HG03342 (cell line): ENCODE measurements around the gene UBE3D.

Experiments
- ATAC-seq: cut with Tn5 transposase; IDR thresholded peaks from one replicate; pipeline ENCODE4 v1.9.1; 2021; ENCODE audit warnings: mild to moderate bottlenecking, moderate library complexity; ENCODE audit not compliant: unreplicated experiment

UBE3D gene

GRCh38 chr6:83065511-83066192 is at the start of gene UBE3D:
UBE3D (minus strand) TSS chr6:83065841; CDS start chr6:83065718, 123 bp downstream.
- ATAC-seq: peak; percentile 65

GRCh38 chr6:83114164-83114563 is 48.5 kb upstream of the UBE3D start:
- no peak for ATAC-seq

GRCh38 chr6:83113258-83113657 is 47.6 kb upstream of the UBE3D start:
- no peak for ATAC-seq

GRCh38 chr6:83108378-83108777 is 42.7 kb upstream of the UBE3D start:
- no peak for ATAC-seq

GRCh38 chr6:83098589-83098988 is 32.9 kb upstream of the UBE3D start:
- no peak for ATAC-seq

GRCh38 chr6:83097675-83098074 is 32.0 kb upstream of the UBE3D start:
- ATAC-seq: no peak

- ATAC-seq: no peak
These were observed 31.6 kb upstream of the UBE3D start for GRCh38 chr6:83097204-83097603.

GRCh38 chr6:83096791-83097190 is 31.1 kb upstream of the UBE3D start:
- ATAC-seq: no peak

- no peak for ATAC-seq
These were observed 27.2 kb upstream of the UBE3D start for GRCh38 chr6:83092756-83093399.

- peak; percentile 99 for ATAC-seq
These were observed 21.1 kb upstream of the UBE3D start for GRCh38 chr6:83086751-83087150.

- no peak for ATAC-seq
These were observed 17.8 kb upstream of the UBE3D start for GRCh38 chr6:83083476-83083875.

GRCh38 chr6:83073615-83074014 is 8.0 kb upstream of the UBE3D start:
- ATAC-seq: no peak

- ATAC-seq: no peak
These were observed 7.1 kb upstream of the UBE3D start for GRCh38 chr6:83072726-83073125.

- ATAC-seq: no peak
These were observed 6.1 kb upstream of the UBE3D start for GRCh38 chr6:83071707-83072106.

GRCh38 chr6:83071023-83071422 is 5.4 kb upstream of the UBE3D start:
- peak; percentile 63 for ATAC-seq

GRCh38 chr6:83069633-83070032 is 4.0 kb upstream of the UBE3D start:
- no peak for ATAC-seq

GRCh38 chr6:83068616-83069015 is 3.0 kb upstream of the UBE3D start:
- no peak for ATAC-seq

- peak; percentile 79 for ATAC-seq
These were observed 2.1 kb upstream of the UBE3D start, which contains the start of gene DOP1A for GRCh38 chr6:83067448-83068439. DOP1A (plus strand) TSS chr6:83067671; CDS start chr6:83096978, 29,307 bp downstream.

- ATAC-seq: no peak
These were observed 3.4 kb downstream of the UBE3D start for GRCh38 chr6:83062225-83062624.

GRCh38 chr6:83061190-83061589 is 4.5 kb downstream of the UBE3D start:
- ATAC-seq: no peak

- peak; percentile 79 for ATAC-seq
These were observed 7.8 kb downstream of the UBE3D start for GRCh38 chr6:83057705-83058321.
